HG03342 (cell line): ENCODE data around the gene BET1.

Source experiments
- ATAC-seq: cut with Tn5 transposase; IDR thresholded peaks from one replicate; pipeline ENCODE4 v1.9.1; 2021; ENCODE audit warnings: mild to moderate bottlenecking, moderate library complexity; ENCODE audit not compliant: unreplicated experiment

BET1 gene

DNA sequence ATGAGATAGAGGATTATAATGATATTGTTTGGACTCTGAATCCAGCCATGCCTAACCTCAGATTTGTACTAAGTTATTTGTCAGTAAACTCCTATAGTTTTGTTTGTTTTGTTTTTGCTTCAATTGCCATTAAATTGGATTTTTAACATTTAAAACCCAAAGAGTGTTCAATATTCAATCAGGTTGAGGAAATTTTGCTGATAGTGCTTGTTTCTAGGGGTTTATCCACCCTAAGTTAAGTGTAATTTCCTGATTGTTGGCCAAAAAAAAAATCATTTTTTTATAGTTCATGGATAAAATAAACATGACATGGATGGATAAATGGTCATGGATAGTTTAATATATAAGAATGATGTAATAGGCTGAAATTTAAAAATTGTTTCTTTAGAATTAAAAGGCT, 11.4 kb upstream of the BET1 start:
- no peak for ATAC-seq

DNA sequence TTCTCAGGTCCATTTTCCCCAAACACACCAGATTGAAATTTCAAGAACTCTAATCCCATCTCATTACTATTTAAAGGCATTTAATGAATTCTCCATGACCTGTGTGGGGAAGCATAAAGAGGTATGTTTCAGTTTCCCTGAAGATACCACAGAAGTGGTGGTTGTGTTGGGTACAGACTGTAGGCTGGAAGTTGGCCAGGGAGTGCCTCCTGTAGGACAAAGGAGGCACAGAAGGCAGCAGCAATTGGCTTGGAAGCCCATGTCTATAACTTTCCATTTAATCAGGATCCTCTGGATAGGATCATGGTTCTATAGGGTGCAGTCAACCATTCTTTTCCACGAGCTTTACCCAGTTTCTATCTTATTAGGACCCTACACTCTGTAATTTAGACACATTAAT, 8.6 kb upstream of the BET1 start:
- no peak for ATAC-seq

DNA sequence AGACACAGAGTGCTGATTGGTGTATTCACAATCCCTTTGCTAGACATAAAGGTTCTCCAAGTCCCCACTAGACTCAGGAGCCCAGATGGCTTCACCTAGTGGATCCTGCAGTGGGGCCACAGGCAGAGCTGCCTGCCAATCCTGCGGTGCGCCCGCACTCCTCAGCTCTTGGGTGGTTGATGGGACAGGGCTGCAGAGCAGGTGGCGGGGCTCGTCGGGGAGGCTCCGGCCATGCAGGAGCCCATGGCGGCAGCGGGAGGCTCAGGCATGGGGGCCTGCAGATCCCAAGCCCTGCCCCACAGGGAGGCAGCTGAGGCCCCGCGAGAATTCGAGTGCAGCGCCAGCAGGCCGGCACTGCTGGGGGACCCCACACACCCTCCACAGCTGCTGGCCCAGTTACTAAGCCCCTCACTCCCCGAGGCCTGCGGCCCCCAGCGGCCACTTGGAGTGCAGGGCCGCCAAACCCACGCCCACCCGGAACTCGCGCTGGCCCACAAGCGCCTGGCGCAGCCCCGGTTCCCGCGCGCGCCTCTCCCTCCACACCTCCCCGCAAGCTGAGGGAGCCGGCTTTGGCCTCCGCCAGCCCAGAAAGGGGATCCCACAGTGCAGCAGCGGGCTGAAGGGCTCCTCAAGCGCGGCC, 7.7 kb upstream of the BET1 start:
- no peak for ATAC-seq

DNA sequence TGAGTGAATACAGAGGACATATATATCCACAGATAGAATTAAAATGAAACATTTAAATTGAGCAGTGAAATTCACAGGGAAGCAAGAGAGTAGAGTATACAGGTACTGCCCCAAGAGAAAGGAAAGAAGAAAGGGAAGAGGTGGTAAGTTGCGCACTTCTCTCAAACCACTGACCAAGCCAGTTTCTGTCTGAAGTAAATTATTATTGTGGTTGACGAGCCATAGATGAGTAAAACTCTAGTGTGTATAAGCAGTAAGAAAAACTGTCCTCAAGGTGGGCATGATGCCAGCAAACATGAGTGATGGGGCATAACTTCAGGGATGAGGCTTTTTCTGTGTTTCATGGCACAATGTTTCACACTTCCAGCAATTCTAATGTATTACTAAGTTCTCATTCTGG, 4.4 kb upstream of the BET1 start:
- no peak for ATAC-seq

DNA sequence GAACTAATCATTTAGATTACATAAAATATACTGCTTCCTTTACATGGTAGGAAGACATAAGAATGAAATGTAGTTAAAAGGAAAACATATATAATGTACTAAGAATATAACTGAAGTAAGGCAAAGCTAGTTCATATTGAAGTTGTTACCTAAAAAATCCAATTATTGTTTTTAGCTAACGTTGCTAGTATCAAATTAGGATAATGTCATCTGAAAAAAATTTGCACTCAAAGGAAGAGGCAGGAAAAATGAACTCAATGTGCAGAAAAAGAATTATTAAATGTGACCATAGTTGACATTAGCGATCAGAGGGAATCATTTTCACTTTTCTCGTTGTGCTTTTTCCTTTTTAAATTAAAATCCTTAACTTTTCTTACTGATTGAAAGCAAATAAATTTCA, 1.6 kb upstream of the BET1 start:
- ATAC-seq = no peak

DNA sequence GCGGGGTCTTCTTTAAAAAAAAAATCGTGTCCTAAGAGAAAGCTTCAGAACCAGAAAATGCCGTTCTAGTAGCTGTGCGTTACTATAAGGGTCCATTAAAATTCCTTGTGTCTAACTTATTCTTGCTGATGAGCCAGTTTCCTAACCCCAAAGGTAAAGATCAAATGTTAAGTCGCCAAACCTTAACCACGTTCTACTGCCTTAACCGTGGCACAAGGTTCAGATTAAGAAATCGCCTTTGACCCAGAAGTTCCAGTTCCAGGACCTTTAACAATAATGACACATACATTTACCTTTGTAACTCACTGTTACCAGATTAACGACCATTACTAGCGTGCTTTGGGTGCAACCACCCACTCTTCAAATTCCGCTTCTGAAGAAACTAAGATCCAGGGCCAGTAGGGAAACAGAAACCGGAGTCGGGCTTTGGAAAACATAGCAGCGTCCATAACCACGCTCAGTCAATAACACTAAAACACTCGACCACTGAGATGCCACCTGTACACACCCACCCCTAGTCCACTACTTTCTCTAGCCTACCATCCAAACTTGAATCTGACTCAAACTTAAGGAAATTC, 620 bp downstream of the BET1 start:
- peak; percentile 40 for ATAC-seq

DNA sequence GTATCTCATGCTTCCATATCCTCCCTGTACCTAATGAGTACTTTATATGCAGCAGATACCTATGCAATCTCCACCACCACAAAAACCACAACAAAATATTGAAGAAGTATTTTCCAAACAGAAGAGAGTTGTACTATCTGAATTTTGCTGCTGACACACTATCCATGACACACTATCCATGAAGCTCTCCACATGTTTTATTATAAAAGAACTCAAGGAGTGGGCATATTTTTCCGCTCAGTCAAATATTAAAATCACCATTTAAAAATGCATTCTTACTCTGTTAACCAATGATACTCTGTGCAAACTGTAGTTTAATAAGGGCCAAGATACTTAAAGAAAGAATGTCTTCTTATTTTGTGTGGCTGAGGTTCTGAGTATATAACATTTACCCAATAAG, 2.8 kb downstream of the BET1 start:
- no peak for ATAC-seq

DNA sequence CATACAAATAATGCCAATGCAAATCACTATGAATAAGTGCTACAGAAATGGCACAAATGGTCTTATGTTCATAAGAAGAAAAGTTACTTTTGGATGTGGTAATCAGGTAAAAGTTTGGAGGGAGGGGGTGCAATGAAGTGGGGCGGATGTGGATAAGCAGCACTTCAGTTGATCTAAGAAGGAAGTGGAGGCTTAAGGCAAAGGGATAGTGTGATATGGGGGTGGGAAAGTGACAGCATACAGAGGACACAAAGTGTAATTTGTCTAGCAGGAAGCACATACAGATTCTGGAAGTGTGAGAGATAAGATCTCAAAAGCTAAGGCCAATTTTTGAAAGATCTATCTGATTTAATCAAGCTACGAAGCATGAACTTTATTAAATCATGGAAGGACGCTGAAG, 6.3 kb downstream of the BET1 start:
- no peak for ATAC-seq

DNA sequence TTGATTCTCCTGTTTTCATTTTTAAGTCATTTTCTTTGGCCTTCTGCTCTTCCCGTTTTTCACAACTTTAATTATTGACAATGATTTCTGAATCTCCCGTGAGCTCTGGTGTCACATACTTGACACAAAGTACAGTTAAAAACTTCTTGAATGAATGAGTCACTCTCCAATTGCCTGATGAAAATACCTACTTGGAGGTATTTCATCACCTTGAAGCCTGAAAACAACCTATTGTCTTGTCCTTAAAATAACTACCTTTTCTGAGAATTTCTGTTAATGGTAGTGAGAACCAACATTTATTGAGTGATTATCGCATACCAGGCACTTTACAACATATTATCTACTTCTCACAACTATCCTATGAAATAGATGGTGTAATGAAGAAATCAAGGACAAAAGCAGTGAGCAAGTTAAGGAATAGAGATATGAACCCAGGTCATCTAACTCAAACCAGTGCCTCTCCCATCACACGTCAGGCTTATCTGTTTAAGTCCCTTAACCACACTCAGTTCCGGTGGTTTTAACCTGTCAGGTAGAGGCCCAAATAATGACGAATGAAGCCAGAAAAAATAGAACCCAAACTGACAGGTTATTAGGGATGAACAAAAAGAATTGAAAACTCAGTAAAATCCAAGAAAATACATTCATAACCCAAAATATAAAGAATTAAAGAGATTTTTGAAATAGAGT, 11.6 kb downstream of the BET1 start:
- no peak for ATAC-seq

DNA sequence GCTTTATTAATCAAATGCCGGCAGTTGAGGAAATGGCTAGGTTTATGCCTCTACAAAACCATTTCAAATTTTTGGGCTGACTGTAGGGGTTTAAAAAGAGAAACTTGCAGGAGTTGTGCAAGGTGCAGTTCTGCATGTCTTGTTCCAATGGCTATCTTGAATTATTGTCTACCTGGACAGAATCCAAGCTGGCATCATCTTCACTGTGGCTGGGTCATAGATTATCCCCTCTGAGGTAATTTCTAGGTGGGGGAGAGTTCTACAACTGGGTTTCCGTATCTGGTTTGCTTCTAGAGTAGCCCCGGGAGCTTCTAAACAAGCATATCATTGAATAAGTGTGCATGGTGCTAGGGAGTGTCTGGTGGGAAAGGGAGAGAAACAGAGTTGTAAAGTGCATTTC, 16.9 kb downstream of the BET1 start:
- ATAC-seq = no peak

DNA sequence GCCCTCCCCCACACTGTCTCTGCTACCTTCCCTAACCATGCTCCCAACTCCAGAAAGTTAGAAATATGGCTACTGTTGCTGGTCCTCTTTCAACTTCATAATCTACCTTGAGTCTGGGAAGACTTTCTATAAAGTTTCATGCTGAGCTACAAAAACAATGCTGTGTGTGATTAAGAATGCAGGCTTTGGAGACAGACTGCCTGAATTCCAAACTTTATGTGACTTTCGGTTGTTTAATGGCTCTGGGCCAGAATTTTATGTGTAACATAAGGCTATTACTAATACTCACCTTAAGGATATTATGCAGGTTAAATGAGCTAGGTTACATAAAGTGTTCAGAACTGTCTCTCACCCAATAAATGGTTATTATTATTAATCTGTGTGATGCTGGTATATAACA, 19.1 kb downstream of the BET1 start:
- ATAC-seq = no peak

DNA sequence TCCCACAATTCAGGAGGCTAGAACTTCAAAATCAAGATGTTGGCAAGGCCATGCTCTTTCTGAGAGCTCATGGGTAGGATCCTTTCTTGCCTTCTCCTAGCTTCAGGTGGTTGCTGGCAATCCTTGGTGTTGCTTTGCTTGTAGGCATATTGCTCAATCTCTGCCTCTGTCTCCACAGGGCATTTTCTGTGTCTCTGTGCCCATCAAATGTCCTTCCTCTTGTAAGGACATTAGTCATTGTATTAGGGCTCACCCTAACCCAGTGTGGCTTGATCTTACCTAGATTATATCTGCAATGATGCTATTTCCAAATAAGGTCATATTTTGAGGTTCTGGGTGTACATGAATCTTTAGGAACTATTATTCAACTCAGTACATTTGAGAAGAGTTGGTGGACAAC, 20.1 kb downstream of the BET1 start:
- ATAC-seq = no peak

DNA sequence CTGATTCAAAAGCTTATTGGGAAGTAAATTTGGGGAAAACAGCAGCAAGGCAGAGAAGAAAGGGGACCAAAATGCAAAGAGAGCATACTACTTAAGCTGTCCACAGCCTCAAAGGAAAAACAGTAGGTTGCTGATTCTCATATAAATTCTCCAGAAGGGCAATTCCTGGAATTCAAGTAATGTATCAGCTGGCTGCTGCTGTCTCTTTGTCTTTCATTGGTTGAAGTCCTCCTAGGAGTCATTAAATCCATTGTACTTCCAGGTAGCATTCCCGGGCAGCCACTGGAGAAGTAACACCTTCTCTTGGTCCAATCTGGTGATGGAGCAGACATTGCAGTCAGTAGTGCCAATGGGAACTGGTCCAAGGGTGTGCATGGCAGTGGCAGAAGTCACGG, 22.7 kb downstream of the BET1 start:
- no peak for ATAC-seq

DNA sequence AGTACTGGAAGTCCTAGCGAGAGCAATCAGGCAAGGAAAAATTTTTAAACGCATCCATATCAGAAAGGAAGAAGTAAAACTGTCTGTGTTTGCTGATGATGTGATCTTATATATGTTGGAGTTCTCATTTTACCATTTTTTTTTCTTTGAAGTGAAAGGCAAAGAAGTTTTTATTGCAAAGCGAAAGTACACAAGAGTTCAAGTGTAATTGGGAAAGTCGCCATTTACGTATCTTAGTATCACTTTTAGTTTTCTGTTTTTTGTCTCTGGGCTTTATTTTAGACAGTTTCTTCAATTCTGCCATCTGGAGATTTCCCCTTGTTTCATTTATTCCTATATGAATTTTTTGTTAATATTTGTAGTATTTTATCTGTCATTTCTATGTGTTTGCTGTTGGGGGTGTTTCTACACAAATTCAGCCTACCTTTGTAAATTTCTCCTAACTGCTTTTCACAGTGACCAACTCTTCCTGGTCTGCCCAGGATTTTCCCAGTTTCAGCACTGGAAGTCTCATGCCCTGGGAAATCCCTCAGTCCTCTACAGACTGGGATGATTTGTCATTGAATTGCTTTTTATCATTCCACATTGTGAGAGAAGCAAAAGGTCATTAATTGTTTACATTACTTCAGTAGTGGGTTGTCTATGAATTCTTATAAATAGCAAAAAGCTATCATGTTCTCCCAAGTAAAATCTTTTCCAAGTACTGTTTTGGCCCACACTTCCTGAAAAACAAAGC, 23.2 kb downstream of the BET1 start:
- ATAC-seq = peak; percentile 46

DNA sequence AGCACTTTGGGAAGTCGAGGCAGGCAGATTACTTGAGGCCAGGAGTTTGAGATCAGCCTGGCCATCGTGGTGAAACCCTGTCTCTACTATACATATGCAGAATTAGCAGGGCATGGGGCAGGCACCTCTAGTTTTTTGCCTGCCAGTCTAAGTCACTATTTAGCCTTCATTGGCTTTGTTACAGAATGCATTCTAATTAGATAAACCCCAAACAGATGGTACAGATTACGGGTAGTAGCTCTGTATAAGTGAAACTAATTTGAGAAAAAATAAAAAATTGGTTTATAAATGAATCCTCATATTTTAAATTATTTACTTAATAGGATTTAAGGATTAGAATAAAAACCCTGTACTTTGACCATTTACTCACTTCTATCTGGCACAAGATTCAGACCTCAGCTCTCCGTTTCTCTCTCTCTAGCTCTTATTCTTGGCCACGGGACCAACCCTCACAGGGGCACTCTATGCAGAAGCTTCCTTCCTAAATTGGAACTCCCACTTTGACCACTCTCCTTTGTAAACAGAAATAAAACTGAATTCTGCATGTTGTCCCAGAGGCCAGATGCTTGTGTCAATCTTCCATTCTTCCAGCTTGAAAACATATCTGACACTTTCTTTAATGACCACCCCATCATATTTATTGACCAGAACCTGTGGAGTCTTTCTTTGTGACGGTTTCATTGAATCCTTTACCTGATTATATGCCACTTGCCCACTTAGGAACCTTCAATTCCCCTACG, 26.8 kb downstream of the BET1 start:
- ATAC-seq = no peak

DNA sequence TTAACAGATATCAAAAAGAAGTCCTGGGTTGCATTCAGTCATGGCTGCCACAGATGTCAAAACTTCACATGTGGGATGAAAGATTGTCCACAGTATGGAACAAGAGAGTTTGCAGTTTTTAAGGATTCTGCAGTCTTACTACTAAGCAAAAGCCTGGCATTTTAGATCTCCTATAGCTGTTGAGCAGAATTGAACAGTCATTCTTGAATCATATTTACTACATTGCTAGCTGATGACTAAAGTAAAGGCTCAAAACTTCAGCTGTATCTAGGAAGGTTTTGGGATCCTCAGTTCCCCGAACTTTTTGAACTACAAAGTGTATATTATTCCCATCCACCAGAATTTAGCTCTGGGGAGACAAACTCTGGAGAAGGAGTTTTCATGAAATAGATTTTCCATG, 31.0 kb downstream of the BET1 start:
- no peak for ATAC-seq

DNA sequence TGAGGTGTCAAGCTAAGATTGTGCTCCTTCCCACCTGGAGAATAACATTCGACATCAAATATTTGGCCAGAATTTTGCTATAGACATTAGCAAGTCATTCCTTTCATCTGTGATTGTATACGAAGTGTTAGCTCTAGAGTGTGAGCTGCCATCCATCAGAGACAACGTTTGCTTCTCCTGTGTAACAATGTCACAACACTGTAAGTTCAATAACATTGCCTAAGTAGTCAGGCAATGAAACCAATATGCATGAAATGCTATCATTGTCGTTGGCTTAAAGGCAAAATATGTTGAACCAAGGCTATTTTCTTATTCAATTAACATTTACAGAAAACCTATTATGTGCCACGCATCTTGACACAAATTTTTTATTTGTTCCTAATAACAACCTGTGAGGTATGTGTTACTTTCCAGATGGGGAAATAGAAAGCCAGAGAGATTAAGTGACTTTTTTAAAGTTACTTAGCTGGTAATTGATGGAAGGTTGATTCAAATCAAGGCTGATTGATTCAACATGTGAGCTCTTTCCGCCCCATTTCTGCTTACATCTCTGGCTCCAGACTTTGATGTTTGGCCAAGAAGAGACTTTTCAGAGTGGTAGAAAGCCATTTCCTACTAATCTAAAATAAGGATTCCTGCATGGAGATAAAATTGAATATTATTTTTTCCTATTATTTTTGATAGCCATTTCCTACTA, 32.0 kb downstream of the BET1 start:
- no peak for ATAC-seq

DNA sequence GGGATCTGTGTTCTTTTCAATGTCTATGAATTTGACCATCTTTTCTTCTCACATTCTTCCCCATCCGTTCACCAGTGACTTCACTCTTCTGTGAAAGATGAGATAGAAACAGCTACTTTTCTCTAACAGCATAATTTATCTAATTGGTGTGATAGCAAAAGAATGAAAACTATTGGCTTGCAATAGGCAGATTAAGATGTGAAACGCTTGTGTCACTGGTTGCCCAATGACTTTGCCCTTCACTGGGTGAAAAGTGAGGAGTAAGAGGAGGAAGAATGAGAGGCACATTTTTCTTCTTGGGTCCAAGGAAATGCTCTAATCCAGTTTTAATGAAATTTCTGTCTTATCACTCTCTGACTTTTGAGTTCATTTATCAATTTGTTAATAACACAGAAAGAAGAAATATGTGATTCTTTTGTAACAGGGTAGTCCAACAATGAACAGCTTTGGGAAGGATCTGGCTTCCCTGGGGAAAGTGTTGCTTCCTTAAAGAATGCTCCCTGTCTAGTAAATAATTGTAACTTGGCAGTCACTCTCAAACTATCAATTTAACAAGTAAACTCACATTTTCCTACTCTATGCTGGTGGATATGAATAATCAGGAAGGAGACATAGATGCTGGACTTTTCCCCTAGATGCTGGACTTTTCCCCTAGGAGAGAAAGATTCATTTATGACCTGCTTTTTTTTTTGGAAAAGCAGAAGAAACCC, 35.1 kb downstream of the BET1 start:
- ATAC-seq = no peak

DNA sequence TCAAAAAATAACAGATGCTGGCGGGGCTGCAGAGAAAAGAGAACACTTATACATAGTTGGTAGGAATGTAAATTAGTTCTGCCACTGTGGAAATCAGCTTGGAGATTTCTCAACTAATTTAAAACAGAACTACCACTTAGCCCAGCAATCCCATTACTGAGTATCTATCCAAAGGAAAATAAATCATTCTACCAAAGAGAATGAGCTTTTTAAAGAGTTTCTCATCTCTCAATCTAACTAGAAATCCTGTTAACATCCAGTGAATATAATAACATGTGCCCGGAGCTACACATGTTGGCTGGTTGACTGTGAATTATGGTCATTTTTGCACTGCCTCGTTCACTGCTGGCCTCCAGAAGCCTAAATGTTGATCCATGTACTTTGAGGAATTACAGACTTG, 39.3 kb downstream of the BET1 start:
- no peak for ATAC-seq

DNA sequence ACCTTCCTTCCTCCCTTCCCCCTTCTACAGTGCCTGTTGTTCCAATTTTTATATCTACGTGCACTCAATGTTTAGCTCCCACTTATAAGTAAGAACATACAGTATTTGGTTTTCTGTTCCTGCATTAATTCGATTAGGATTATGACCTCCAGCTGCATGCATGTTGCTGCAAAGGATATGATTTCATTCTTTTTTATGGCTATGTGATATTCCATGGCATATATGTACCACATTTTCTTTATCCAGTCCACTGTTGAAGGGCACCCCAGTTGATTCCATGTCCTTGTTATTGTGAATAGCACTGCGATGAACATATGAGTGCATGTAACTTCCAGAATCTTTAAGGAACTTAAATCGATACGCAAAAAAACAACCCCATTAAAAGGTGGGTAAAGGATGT, 39.9 kb downstream of the BET1 start:
- no peak for ATAC-seq
